ENCODE data around the gene NEK8. TPM values are rescaled to one million over a fixed set of nuclear protein-coding genes. Genes with fewer than 3 reads are reported as not detected.
A peak's percentile ranks its signal among the peaks of the same experiment; 100 is the strongest.

NEK8 gene
- total and polyA plus RNA-seq, 2 donors: 2.2 to 5.1 TPM

GRCh38 chr17:28747051-28747691, 18.6 kb downstream of the NEK8 start:
- Histone ChIP-seq H3K27ac (ENCODE audit: low read depth in 1 of 2, low read length in 1 of 2) (peak overlapping the region; percentile 3 to 11), H3K27me3 (ENCODE audit: control insufficient read depth in 2 of 2, insufficient read depth in 1 of 2, low read length in 1 of 2) (peaks cover 0 to 10% of the 10 kb centered on the region in 2 donors), H3K4me3 (ENCODE audit: low read length in 2 of 2) (no peak overlapping the region), H3K4me1 (ENCODE audit: control insufficient read depth in 2 of 2, insufficient read depth in 2 of 2, low read length in 2 of 2) (peaks cover 25 to 60% of the 10 kb centered on the region in 2 donors), H3K36me3 (ENCODE audit: control insufficient read depth in 2 of 2, insufficient read depth in 2 of 2, low read length in 1 of 2) (peaks cover 31 to 50% of the 10 kb centered on the region in 2 donors), H3K9me3 (ENCODE audit: control insufficient read depth in 2 of 2, insufficient read depth in 1 of 2, low read length in 1 of 2) (no peaks in the 10 kb centered on the region)
- no peak for DNase-seq (ENCODE audit: low read depth in 6 of 9, low spot score in 9 of 9)
- 84% methylated on average over 7 of the region's 7 CpGs for WGBS

DNA sequence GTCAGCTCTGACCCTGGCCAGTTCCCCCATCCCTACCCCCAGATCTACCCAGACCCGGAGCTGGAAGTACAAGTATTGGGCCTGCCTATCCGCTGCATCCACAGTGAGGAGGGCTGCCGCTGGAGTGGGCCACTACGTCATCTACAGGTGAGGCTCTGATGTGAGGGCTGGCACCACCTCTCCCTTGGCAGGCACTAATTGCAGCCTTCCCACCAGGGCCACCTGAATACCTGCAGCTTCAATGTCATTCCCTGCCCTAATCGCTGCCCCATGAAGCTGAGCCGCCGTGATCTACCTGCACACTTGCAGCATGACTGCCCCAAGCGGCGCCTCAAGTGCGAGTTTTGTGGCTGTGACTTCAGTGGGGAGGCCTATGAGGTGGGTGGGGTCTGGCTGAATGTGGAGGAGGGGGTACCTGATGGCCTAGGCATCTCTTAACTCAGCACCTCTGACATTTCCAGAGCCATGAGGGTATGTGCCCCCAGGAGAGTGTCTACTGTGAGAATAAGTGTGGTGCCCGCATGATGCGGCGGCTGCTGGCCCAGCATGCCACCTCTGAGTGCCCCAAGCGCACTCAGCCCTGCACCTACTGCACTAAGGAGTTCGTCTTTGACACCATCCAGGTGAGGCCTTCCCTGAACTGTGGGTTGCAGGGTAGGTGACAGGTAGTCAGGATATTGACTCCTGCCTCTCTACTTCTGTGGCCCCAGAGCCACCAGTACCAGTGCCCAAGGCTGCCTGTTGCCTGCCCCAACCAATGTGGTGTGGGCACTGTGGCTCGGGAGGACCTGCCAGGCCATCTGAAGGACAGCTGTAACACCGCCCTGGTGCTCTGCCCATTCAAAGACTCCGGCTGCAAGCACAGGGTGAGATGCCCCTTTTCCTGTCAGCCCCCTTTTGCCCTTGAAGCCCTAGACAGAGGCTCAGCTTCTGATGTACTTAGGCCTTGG, 19.5 kb downstream of the NEK8 start:
- WGBS: 95% methylated on average over 18 of the region's 18 CpGs
- no peak overlapping the region for H3K4me3 ChIP-seq (ENCODE audit: low read length in 2 of 2)
- DNase-seq (ENCODE audit: low read depth in 6 of 9, low spot score in 9 of 9): no peak

GRCh38 chr17:28748852-28749515, 20.4 kb downstream of the NEK8 start:
- peaks cover 0 to 6% of the 10 kb centered on the region in 2 donors for H3K27me3 ChIP-seq (ENCODE audit: control insufficient read depth in 2 of 2, insufficient read depth in 1 of 2, low read length in 1 of 2)
- peak overlapping the region in 1 of 2 donors; percentile 8 for H3K27ac ChIP-seq (ENCODE audit: low read depth in 1 of 2, low read length in 1 of 2)
- no peak overlapping the region for H3K4me3 ChIP-seq (ENCODE audit: low read length in 2 of 2)
- H3K9me3 ChIP-seq (ENCODE audit: control insufficient read depth in 2 of 2, insufficient read depth in 1 of 2, low read length in 1 of 2): no peaks in the 10 kb centered on the region
- peaks cover 19 to 45% of the 10 kb centered on the region in 2 donors for H3K4me1 ChIP-seq (ENCODE audit: control insufficient read depth in 2 of 2, insufficient read depth in 2 of 2, low read length in 2 of 2)
- H3K36me3 ChIP-seq (ENCODE audit: control insufficient read depth in 2 of 2, insufficient read depth in 2 of 2, low read length in 1 of 2): peaks cover 31 to 54% of the 10 kb centered on the region in 2 donors
- 96% methylated on average over 18 of the region's 18 CpGs for WGBS
- no peak for DNase-seq (ENCODE audit: low read depth in 6 of 9, low spot score in 9 of 9)

More for the DNA sequence above, 19.5 kb downstream of the NEK8 start:
- H3K27ac ChIP-seq (ENCODE audit: low read depth in 1 of 2, low read length in 1 of 2): peak overlapping the region in 1 of 2 donors; percentile 8
- peaks cover 23 to 51% of the 10 kb centered on the region in 2 donors for H3K4me1 ChIP-seq (ENCODE audit: control insufficient read depth in 2 of 2, insufficient read depth in 2 of 2, low read length in 2 of 2)
- H3K9me3 ChIP-seq (ENCODE audit: control insufficient read depth in 2 of 2, insufficient read depth in 1 of 2, low read length in 1 of 2): no peaks in the 10 kb centered on the region
- H3K27me3 ChIP-seq (ENCODE audit: control insufficient read depth in 2 of 2, insufficient read depth in 1 of 2, low read length in 1 of 2): peaks cover 0 to 10% of the 10 kb centered on the region in 2 donors
- H3K36me3 ChIP-seq (ENCODE audit: control insufficient read depth in 2 of 2, insufficient read depth in 2 of 2, low read length in 1 of 2): peaks cover 31 to 54% of the 10 kb centered on the region in 2 donors

DNA sequence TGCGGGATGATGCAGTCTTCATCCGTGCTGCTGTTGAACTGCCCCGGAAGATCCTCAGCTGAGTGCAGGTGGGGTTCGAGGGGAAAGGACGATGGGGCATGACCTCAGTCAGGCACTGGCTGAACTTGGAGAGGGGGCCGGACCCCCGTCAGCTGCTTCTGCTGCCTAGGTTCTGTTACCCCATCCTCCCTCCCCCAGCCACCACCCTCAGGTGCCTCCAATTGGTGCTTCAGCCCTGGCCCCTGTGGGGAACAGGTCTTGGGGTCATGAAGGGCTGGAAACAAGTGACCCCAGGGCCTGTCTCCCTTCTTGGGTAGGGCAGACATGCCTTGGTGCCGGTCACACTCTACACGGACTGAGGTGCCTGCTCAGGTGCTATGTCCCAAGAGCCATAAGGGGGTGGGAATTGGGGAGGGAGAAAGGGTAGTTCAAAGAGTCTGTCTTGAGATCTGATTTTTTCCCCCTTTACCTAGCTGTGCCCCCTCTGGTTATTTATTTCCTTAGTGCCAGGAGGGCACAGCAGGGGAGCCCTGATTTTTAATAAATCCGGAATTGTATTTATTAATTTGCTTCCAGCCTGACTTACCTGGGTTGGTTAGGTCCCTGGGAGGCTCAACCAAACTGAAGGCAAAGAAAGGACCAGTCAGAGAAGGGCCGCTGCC, 21.1 kb downstream of the NEK8 start:
- WGBS: 79% methylated on average over 11 of the region's 11 CpGs
- Histone ChIP-seq H3K9me3 (ENCODE audit: control insufficient read depth in 2 of 2, insufficient read depth in 1 of 2, low read length in 1 of 2) (no peaks in the 10 kb centered on the region), H3K27ac (ENCODE audit: low read depth in 1 of 2, low read length in 1 of 2) (peak overlapping the region in 1 of 2 donors; percentile 15), H3K27me3 (ENCODE audit: control insufficient read depth in 2 of 2, insufficient read depth in 1 of 2, low read length in 1 of 2) (peaks cover 0 to 4% of the 10 kb centered on the region in 2 donors), H3K4me3 (ENCODE audit: low read length in 2 of 2) (no peak overlapping the region), H3K36me3 (ENCODE audit: control insufficient read depth in 2 of 2, insufficient read depth in 2 of 2, low read length in 1 of 2) (peaks cover 31 to 54% of the 10 kb centered on the region in 2 donors), H3K4me1 (ENCODE audit: control insufficient read depth in 2 of 2, insufficient read depth in 2 of 2, low read length in 2 of 2) (peaks cover 19 to 41% of the 10 kb centered on the region in 2 donors)
- no peak for DNase-seq (ENCODE audit: low read depth in 6 of 9, low spot score in 9 of 9)

DNA sequence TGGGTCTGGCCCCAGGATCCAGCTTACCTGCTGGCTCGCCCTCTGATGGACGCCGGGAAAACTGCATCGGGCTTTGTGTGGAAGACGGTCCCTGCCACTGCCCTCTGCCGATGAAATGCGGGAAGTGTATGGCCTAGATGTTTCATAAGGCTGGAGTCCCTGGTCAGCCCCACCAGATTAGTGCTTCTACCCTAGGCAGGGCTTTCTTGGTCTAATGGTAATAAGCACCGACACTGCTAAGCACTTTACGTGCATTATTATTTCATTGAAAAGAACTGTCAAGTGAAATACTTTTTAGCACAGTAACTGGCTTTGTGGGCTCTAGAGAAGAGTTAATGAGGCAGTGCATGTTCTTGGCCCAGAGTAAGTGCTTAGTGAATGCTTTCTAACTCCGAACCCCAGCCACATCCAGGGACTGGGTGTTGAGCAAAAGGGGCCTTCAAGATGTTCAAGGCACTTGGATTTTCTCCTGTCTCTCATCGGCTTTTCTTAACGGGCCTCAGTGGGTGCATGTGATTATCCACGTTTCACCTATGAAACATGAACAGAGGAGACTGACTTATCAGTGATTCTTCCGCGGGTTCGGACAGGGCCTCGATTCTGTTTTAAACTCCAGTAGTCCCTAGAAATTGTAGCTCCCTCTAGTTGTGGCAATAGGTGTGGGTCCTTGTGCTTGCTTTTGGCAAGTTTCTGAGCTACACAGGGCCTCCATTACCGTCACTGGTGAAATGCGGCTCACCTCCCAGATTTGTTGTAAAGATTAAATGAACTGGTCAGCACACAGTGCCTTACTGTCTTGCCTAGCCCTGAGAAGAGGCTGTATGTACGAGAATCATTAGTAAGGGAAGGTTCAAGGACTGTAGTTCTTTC, 21.8 kb downstream of the NEK8 start:
- WGBS: 55% methylated on average over 20 of the region's 20 CpGs
- H3K36me3 ChIP-seq (ENCODE audit: control insufficient read depth in 2 of 2, insufficient read depth in 2 of 2, low read length in 1 of 2): peaks cover 31 to 55% of the 10 kb centered on the region in 2 donors
- no peaks in the 10 kb centered on the region for H3K27me3 ChIP-seq (ENCODE audit: control insufficient read depth in 2 of 2, insufficient read depth in 1 of 2, low read length in 1 of 2)
- peak overlapping the region in 1 of 2 donors; percentile 15 for H3K27ac ChIP-seq (ENCODE audit: low read depth in 1 of 2, low read length in 1 of 2)
- DNase-seq (ENCODE audit: low read depth in 6 of 9, low spot score in 9 of 9): peak in 8 of 9 donors; percentile 55 to 89 (median 79)
- H3K9me3 ChIP-seq (ENCODE audit: control insufficient read depth in 2 of 2, insufficient read depth in 1 of 2, low read length in 1 of 2): no peaks in the 10 kb centered on the region
- H3K4me1 ChIP-seq (ENCODE audit: control insufficient read depth in 2 of 2, insufficient read depth in 2 of 2, low read length in 2 of 2): peaks cover 17 to 33% of the 10 kb centered on the region in 2 donors
- no peak overlapping the region for H3K4me3 ChIP-seq (ENCODE audit: low read length in 2 of 2)

- no peak overlapping the region for H3K4me3 ChIP-seq (ENCODE audit: low read length in 2 of 2)
- DNase-seq (ENCODE audit: low read depth in 6 of 9, low spot score in 9 of 9): no peak
- no peaks in the 10 kb centered on the region for H3K27me3 ChIP-seq (ENCODE audit: control insufficient read depth in 2 of 2, insufficient read depth in 1 of 2, low read length in 1 of 2)
- peaks cover 3 to 20% of the 10 kb centered on the region in 2 donors for H3K4me1 ChIP-seq (ENCODE audit: control insufficient read depth in 2 of 2, insufficient read depth in 2 of 2, low read length in 2 of 2)
- H3K36me3 ChIP-seq (ENCODE audit: control insufficient read depth in 2 of 2, insufficient read depth in 2 of 2, low read length in 1 of 2): peaks cover 31 to 54% of the 10 kb centered on the region in 2 donors
- H3K27ac ChIP-seq (ENCODE audit: low read depth in 1 of 2, low read length in 1 of 2): no peak overlapping the region
- WGBS: over 99% methylated on average over 10 of the region's 10 CpGs
- H3K9me3 ChIP-seq (ENCODE audit: control insufficient read depth in 2 of 2, insufficient read depth in 1 of 2, low read length in 1 of 2): no peaks in the 10 kb centered on the region
These were observed 23.2 kb downstream of the NEK8 start for GRCh38 chr17:28751600-28752366.

GRCh38 chr17:28755486-28755885, 26.9 kb downstream of the NEK8 start:
- H3K4me3 ChIP-seq (ENCODE audit: low read length in 2 of 2): no peak overlapping the region

More at GRCh38 chr17:28755486-28755885, 26.9 kb downstream of the NEK8 start:
- Histone ChIP-seq H3K4me1 (ENCODE audit: control insufficient read depth in 2 of 2, insufficient read depth in 2 of 2, low read length in 2 of 2) (no peaks in the 10 kb centered on the region), H3K27me3 (ENCODE audit: control insufficient read depth in 2 of 2, insufficient read depth in 1 of 2, low read length in 1 of 2) (no peaks in the 10 kb centered on the region), H3K9me3 (ENCODE audit: control insufficient read depth in 2 of 2, insufficient read depth in 1 of 2, low read length in 1 of 2) (no peaks in the 10 kb centered on the region), H3K27ac (ENCODE audit: low read depth in 1 of 2, low read length in 1 of 2) (no peak overlapping the region), H3K36me3 (ENCODE audit: control insufficient read depth in 2 of 2, insufficient read depth in 2 of 2, low read length in 1 of 2) (peaks cover 27 to 51% of the 10 kb centered on the region in 2 donors)
- DNase-seq (ENCODE audit: low read depth in 6 of 9, low spot score in 9 of 9): no peak
- 96% methylated on average over 7 of the region's 7 CpGs for WGBS
